Measurements from ENCODE around the gene CSH2.

- TF ChIP-seq ZFP3 (CRISPR knock-in tag; IDR thresholded peaks at IDR 0.05): no peak
- no peak for TF ChIP-seq ARNTL (CRISPR knock-in tag; IDR thresholded peaks at IDR 0.05; ENCODE audit: borderline replicate concordance, low read depth)
- TF ChIP-seq ESRRG (CRISPR knock-in tag; IDR thresholded peaks at IDR 0.05): no peak
- no peak for TF ChIP-seq ZC3H10 (CRISPR knock-in tag; IDR thresholded peaks at IDR 0.05)
Observed at GRCh38 chr17:63916566-63917185, 43.2 kb upstream of the CSH2 start.
